Suprapubic skin (tissue), 3 donors: ENCODE data around the gene BAG3.

Experiments used
- POLR2A ChIP-seq, 2 donors: fragments of 450-650 bp; IDR thresholded peaks; one replicate each; pipeline ENCODE4 v1.6.1; 2017; ENCODE audit warnings: antibody characterized with exemption in 2 of 2, mild to moderate bottlenecking in 2 of 2, moderate library complexity in 2 of 2
- TF ChIP-seq, protein P1 (sequence below), 2 donors: fragments of 200-600 bp in 1 of 2; fragments of 450-650 bp in 1 of 2; sonication (generic) in 1 of 2; IDR thresholded peaks; one replicate each; pipeline ENCODE4 v1.5.1; 2016 to 2019; ENCODE audit warnings: antibody characterized with exemption in 2 of 2, mild to moderate bottlenecking in 1 of 2, moderate library complexity in 1 of 2

DNA sequence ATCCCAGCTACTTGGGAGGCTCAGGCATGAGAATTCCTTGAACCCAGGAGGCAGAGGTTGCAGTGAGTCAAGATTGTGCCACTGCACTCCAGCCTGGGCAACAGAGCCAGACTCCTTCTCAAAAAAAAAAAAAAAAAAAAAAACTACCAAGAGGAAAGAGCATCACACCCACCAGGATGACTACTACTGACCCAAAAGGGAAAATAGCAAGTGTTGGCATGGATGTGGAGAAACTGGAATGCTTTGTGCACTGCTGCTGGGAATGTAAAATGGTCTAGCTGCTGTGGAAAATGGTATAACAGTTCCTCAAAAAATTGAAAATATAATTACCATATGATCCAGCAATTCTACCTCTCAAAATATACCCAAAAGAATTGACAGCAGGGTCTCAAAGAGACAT, 46.7 kb upstream of the BAG3 start:
- TF ChIP-seq POLR2A (IDR thresholded peaks at IDR 0.05): no peak
- TF ChIP-seq, protein P1, sequence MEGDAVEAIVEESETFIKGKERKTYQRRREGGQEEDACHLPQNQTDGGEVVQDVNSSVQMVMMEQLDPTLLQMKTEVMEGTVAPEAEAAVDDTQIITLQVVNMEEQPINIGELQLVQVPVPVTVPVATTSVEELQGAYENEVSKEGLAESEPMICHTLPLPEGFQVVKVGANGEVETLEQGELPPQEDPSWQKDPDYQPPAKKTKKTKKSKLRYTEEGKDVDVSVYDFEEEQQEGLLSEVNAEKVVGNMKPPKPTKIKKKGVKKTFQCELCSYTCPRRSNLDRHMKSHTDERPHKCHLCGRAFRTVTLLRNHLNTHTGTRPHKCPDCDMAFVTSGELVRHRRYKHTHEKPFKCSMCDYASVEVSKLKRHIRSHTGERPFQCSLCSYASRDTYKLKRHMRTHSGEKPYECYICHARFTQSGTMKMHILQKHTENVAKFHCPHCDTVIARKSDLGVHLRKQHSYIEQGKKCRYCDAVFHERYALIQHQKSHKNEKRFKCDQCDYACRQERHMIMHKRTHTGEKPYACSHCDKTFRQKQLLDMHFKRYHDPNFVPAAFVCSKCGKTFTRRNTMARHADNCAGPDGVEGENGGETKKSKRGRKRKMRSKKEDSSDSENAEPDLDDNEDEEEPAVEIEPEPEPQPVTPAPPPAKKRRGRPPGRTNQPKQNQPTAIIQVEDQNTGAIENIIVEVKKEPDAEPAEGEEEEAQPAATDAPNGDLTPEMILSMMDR (IDR thresholded peaks at IDR 0.05): no peak
